ENCODE measurements around the gene QPCTL.
"Not testable (repeated sequence)": the region's sequence is repeated elsewhere in the genome, so short reads cannot be mapped to it uniquely, and the experiment has no call there.

The QPCTL gene

GRCh38 chr19:45747513-45747912 is 55.0 kb downstream of the QPCTL start:
- Mint-ChIP-seq H3K27ac (no peak overlapping the region), H3K4me3 (no peak overlapping the region), H3K9me3 (no peaks in the 10 kb centered on the region), H3K27me3 (ENCODE audit: low read depth) (peaks cover 5% of the 10 kb centered on the region), H3K4me1 (no peaks in the 10 kb centered on the region), H3K36me3 (ENCODE audit: low read depth) (no peaks in the 10 kb centered on the region)
- TF ChIP-seq CTCF (IDR thresholded peaks at IDR 0.05; ENCODE audit: unreplicated experiment in 3 of 3) = no peak

- not testable (repeated sequence) for H3K4me3 Mint-ChIP-seq; H3K27ac Mint-ChIP-seq; H3K36me3 Mint-ChIP-seq (ENCODE audit: low read depth); H3K9me3 Mint-ChIP-seq; H3K27me3 Mint-ChIP-seq (ENCODE audit: low read depth); H3K4me1 Mint-ChIP-seq
Measured at GRCh38 chr19:45751483-45751882, 59.0 kb downstream of the QPCTL start.

GRCh38 chr19:45752639-45753038 is 60.2 kb downstream of the QPCTL start:
- Mint-ChIP-seq H3K9me3 (no peaks in the 10 kb centered on the region), H3K36me3 (ENCODE audit: low read depth) (no peaks in the 10 kb centered on the region), H3K27ac (no peak overlapping the region)

GRCh38 chr19:45753548-45753947 is 61.1 kb downstream of the QPCTL start:
- Mint-ChIP-seq H3K4me1 (no peaks in the 10 kb centered on the region), H3K4me3 (no peak overlapping the region), H3K9me3 (no peaks in the 10 kb centered on the region), H3K27me3 (ENCODE audit: low read depth) (no peaks in the 10 kb centered on the region), H3K36me3 (ENCODE audit: low read depth) (no peaks in the 10 kb centered on the region), H3K27ac (no peak overlapping the region)
- no peak for TF ChIP-seq CTCF (IDR thresholded peaks at IDR 0.05; ENCODE audit: unreplicated experiment in 3 of 3)

More at GRCh38 chr19:45752639-45753038, 60.2 kb downstream of the QPCTL start:
- Mint-ChIP-seq H3K4me1 (no peaks in the 10 kb centered on the region), H3K27me3 (ENCODE audit: low read depth) (peaks cover 2% of the 10 kb centered on the region), H3K4me3 (no peak overlapping the region)
- TF ChIP-seq CTCF (IDR thresholded peaks at IDR 0.05; ENCODE audit: unreplicated experiment in 3 of 3) = no peak
